GM21529 (cell line): ENCODE data around the gene LCN10.
"Not testable (repeated sequence)": the region's sequence is repeated elsewhere in the genome, so short reads cannot be mapped to it uniquely, and the experiment has no call there.

Source experiments
- ATAC-seq: cut with Tn5 transposase; IDR thresholded peaks from one replicate; pipeline ENCODE4 v1.9.1; 2021; ENCODE audit not compliant: unreplicated experiment

Gene LCN10

DNA sequence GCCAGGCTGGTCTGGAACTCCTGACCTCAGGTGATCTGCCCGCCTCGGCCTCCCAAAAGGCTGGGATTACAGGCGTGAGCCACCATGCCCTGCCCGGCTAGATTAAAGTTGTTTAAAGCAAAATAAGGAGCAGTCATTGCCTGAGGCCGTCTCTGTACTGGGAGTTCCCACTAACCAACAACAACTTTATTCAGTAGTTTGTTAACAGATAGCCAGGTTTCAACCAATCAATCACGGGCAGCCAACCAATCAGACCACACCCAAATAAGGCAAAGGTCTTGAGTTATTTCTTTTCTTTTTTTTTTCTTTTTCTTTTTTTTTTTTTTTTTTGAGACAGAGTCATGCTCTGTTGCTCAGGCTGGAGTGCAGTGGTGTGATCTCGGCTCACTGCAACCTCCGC, 38.0 kb downstream of the LCN10 start:
- not testable (repeated sequence) for ATAC-seq

DNA sequence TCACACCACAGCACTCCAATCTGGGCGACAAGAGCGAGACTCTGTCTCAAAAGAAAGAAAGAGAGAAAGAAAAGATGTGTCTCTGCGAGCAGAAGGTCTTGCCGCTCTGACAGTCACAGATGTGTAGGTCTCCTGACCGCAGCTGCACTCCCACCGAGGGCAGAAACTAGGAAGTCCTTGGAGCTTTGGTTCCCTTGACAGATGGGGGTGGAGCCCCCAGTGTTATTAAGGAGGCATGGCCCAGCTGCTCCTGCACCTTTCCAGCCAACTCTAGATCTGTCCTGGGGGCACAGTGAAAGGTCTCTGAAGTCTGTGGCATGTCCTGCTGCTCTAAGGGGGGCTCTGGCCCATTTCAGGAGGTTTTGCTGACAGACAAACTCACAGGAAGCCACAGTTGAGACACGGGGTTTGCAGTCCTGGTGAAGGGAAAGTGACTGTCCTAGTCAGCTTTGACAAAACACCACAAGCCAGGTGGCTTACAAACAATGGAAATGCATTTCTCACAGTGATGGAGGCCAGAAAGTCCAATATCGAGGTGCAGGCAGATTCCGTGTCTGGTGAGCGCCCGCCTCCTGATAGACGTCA, 39.4 kb downstream of the LCN10 start:
- ATAC-seq = no peak

DNA sequence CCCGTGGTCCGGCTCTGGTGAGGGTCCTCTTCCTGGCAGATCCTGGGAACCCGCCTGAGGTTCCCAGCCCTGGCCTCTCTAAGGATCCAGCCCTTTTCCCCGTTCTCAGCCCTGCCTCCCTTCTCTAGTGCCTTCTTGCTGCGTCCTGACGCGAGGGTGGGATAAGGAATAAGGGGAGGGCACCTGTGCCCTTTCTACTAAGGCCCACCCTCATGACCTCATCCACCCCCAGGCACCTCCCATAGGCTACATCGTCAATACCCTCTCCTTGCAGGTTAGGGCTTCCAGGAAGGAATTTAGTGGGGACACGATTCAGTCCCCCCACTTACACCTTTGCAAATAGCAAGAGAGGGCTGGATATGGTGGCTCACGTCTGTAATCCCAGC, 41.1 kb downstream of the LCN10 start:
- no peak for ATAC-seq

DNA sequence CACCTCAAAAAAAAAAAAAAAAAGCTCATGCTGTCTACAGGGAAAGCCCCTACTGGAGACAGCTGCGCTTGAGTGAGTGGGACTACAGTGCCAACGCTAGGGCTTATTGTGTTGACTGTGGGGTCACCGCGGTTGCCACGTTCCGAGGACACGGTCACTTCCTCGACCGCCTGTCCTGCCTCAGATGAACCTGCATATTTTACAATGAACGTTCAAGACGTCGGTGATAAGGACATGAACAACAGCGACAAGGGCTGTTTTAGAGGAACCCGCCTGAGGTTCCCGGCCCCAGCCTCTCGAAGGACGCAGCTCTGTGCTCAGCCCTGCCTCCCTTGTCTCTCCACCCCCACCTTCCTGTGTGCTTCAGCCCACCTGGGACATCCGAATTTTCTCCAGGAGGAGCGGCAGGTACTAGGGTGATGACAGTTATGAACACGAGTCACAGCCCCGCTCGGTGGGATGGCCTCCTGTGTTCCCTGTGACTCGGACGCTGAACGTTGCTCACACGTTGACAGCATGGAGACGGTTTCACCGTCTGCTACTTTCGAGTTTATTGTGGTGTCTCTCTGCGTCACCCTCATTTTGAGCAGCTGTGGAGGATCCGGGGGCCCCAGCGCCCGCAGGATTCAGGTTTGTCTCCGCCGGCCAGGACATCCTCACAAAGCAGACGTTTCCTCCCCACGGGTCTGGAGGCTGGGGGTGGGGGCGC, 41.6 kb downstream of the LCN10 start:
- ATAC-seq = peak; percentile 73

DNA sequence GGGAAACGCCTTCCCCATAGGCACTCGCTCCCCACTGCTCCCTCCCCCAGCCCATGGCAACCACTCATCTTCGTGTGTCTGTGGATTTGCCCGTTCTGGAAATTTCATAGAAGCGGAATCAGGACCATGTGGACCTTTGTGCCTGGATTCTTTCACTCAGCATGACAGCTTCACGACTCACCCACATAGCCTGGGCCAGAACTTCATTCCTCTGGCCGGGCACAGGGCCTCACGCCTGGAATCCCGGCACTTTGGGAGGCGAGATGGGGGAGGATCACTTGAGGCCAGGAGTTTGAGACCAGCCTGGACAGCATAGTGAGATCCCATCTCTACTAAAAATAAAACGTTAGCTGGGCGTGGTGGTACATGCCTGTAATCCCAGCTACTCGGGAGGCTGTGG, 42.4 kb downstream of the LCN10 start:
- no peak for ATAC-seq

DNA sequence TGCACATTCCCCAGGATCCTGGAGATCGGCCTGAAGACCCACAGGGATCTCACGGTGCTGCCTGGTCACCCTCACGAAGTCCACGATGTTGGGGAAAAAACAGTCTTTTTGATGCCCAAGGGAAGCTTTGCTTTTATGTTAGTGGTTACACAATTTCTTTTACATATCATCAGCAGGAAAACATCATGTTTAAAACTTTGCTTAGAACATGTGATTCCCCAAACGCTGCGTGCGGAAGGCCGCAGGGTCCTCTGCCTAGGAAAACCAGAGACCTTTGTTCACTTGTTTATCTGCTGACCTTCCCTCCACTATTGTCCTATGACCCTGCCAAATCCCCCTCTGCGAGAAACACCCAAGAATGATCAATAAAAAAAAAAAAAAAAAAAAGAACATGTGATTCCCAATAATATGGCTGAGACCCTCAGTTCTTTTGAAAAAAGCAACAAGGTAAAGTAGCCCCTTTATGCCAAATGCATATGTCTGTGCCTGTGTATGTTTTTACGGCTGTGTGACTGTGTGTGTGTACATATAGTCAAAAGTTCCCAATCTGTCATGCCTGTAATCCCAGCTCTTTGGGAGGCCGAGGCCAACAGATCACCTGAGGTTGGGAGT, 44.0 kb downstream of the LCN10 start:
- ATAC-seq = no peak

DNA sequence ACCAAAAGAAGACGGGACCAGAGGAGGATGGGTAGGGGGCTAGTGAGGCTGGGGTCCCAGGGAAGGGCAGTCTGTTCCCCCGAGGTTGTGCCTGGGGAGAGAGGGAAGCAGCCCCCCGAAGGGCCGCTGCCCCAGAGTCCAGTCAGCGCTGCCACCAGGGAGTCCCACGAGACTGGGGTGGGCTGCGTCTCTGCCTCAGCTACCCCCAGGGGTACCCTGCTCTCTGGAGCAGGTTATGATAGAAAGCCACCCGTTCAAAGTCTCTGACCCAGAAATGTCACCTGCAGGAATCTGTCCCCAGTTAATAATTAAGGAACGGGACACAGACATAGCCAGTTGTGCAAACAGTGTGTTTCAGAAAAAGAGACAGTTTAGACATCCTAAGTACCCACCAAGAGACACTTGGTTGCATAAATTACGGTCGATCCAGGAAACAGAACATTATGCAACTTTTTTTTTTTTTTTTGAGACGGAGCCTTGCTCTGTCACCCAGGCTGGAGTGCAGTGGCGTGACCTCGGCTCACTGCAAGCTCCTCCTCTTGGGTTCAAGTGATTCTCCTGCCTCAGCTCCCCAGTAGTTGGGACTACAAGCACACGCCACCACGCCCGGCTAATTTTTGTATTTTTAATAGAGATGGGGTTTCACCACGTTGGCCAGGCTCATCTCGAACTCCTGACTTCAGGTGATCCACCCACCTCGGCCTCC, 44.8 kb downstream of the LCN10 start:
- no peak for ATAC-seq

DNA sequence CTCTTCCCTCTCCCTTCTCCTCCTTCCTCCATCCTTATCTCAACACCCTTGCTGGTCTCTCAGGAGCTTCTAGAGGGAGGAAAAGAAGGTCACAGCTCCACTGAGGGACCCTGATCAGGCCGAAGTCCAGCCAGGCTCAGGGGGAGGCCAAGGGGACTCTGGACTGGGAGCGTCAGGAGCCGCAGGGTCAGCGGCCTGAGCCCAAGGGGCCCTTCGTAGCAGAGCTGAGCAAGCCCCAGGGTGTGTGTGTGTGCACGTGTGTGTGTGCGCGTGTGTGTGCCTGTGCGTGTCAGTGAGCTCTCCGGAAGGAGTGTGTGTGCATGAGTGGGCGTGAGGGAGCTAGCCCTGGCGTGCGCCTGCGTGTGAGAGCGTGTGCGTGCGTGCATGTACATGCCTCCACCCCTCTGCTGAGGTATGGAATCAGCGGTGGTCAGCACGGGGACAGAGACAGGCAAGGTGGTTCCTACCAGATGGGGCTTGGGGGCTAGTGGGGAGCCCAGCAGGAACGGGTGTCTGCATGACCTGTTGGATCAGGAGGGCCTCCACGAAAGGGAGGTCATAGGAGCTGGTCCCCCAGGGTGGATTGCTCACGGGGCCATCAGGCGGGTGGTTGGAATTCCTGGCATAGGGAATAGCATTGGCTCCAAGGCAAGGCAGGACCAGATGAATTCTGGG, 45.5 kb downstream of the LCN10 start:
- ATAC-seq = no peak

DNA sequence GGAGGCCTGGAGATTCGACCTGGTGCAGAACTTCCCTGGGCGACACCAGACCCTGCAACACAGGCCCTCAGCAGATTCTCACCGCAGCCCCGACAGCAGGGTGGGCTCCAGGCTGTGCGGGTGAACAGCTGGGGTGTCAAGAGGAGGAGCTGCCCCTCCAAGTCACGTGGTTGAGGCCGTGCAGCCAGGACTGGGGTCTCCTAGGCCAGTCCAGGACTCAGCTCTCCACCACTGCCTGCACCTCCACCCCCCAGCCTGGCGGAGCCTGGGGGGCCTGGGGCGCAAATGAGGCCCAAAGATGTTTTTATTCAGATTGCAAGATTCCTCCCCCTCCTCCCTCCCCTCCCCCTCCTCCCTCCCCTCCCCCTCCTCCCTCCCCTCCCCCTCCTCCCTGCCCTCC, 46.2 kb downstream of the LCN10 start:
- no peak for ATAC-seq

DNA sequence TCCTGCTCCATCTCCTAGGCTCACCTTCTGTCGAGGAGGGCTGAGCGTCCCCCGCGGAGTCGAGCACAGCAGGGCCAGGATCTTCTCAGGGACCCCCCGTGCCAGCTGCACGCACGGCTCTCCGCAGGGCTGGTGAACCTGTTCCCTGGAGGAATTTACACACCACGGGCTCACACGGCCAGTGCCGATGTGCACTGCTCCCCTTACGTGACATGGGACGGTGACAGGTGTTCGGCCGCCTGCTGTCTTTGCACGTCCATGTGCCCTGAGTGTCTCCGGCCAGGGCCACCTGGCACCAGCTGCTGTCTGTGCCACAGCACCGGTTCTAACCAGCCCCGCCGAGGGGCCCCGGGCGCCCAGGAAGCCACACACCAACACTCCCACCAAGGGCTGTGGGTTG, 46.8 kb downstream of the LCN10 start:
- no peak for ATAC-seq

DNA sequence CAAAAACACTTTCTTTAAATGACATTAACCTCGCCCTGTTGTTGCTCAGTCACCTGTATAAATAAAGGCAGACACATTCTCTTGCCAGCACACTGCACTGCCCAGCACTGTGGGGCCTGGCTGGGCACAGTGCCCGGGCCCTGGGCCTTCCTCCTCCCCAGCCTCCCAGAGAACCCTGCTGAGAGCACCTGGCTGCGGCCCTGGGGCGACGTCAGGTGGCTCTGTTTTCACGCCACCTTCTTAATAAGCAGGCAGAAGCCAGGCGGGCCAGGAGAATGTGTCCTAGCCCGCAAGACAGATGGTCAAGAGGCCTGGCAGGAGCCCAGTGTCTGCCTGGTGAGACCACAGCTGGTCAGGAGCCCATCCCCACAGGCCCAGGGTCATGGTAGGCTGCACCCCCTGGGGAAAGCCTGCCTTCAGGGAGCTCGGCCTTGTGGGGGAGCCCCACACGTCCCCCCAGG, 47.3 kb downstream of the LCN10 start:
- no peak for ATAC-seq

DNA sequence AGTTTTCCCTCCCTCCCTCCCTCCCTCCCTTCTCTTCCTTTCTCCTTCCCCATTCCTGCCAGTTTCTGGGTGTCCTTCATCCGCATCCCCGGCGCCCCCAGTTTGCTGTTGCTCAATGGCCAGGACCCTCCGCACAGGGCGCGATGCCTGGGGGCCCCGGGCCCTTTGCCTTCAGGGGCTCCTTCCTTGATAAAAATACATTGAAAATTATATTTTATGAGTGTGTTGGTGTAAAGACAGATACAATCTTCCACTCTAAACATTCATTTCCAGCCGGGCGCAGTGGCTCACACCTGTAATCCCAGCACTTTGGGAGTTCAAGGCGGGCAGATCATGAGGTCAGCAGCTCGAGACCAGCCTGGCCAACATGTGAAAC, 47.9 kb downstream of the LCN10 start:
- ATAC-seq = no peak

DNA sequence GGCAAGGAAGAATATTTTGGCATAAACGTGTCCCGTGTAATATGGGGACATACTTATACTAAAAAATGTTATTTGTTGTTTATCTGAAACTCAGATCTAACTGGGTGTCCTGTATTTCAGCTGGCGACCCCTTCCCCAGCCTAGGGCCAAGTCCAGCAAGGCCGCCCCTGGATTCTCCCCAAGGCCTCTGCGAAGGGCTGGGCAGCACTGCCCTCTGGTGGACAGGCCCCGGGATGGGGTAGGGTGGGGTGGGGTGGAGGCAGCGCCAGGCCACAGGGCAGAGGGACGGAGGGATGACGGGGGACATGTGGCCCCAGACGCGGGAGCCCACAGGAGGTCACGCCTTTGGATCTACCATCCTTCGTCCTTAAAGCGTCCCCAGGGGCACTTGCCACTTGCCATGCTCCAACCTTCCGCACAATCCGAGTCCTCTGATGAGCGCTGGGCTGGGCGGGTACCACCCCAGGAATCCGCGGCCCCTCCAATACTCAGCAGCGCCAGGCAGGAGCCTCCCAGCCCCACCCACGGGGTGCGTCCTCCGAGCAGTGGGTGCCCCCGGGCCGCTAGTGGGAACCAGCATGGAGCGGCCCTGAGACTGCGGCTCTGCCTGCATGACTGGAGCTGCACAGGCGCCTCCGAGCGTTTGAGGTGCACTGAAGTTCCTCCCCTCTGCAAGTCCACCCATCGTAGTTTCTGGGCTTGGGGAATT, 48.4 kb downstream of the LCN10 start:
- no peak for ATAC-seq

DNA sequence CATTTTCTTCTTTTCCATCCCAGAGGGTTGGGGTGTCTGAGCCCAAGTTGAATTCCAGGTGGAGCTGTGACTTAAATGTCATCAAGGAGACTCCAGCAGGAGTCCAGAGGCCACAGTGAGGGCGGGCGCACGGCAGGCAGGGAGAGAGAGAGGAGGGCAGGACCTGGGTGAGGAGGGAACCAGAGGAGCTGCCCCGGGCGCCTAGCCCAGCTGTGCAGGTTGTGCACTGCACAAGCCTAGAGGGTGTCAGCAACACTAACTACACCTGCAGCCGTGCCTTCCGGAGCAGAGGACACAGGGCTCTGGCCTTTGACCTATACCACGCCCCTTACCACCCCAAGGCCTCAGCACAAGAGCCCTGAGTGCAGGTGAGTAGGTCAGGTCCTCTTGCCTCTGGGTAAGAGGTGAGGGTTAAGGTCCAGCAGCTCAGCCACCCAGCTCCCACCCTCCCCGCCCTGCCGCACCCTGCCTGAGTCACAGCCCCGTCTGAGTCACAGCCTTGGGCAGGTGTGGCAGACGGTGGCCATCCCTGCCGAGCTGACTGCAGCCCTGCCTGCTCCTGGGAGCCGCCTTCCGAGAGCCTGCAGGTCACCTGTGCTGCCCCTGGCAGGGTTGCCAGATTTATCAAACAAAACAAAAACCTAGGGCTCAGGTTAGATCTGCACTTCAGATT, 49.1 kb downstream of the LCN10 start:
- no peak for ATAC-seq

DNA sequence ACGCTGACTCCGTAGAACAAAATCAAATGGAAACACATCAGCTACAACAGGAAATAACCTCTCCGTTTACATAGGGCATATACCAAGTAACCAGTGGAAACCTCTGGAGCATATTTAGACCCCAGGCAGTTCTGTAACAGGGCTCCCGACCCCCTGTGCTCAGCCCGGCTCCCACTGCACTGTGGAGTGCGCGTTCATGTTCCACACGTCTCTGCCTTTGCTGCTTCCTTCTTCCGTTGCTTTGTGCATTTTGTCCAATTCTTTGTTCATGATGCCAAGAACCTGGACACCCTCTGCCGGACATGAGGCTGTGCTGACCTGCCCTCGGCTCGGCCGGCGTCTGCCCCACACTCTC, 49.6 kb downstream of the LCN10 start:
- no peak for ATAC-seq

DNA sequence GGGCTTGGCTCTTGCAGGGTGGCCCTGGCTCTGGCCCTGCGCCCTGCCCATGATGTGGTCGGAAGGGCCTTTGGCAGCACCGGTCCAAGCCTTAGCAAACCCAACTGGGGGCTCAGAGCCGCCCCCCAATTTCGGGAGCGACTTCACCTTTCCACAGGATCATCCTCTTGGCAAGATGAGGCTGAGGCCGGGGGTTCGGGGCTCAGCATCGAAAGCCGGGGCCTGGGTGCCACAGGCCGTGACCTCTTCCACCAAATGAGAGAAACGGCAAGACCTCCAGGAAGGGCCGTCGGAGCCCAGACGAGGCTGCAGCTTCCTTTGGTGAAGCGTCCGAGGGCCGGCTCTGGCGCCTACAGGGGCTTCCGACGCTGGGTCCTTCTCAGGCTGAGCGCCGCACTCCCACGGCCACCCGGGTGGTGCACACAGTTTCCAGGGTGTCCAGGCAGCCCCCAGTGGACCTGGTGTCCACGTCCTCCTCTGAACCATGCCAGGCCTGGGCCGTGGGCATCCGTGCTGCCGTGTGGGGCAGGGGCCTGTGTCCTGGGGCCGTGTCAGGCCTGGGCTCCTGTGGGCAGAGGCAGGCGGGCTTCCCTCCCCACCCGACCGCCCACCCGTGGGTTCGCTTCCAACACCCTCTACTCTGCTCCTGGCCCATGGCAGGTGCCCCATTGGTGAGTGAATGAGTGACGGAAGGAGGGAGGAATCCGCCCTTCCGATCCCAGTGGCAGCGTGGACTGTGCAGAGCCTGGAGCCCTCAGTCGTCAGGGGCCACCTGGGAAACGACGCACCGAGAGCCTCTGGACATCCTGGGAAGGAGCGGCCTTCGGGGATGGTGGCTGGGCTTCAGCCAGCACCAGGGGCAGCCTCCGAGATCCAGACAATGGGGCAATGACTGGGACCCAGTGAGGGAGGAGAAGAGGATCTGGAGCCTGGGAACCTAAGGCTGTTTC, 50.3 kb downstream of the LCN10 start:
- no peak for ATAC-seq

DNA sequence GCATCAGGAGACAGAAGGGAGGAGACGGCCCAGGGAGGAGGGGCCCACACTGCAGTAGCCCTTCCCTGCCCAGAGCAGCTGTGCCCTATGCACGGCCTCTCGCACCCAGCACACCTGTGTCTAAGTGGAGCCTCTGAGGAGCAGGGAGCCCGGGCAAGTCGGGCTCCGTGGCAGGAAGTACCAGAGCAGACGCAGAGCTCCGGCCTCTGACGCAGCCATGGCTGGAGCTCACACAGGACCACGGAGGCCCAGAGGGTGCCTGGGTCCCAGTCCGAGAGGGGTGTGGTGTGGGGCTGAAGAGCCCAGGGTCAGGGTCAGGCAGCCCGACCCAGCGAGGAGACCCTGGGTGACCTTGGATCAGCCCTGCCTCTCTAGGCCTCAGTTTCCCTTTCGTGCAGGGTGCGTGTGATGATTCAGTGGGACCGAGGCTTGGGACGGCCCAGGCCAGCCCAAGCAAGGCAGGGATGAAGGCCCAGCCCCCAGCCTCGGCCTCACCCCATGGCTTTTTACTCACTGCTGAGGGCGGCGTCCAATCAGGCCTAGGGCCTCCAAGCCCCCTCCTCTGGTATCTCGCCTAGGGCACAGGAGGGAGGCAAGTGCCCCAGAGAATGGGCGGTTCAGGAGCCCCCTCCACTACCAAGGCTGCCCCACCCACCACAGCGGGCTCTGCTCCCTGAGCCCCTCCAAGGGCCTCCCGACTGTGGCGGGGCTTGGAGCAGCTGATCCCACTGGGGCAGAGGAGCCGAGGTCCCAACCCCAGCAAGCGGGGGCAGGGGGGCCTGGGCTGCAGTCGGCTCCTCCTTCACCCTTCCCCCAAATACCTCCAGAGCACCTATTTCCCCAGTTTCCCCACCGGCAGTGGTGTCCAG, 51.2 kb downstream of the LCN10 start:
- ATAC-seq = no peak

DNA sequence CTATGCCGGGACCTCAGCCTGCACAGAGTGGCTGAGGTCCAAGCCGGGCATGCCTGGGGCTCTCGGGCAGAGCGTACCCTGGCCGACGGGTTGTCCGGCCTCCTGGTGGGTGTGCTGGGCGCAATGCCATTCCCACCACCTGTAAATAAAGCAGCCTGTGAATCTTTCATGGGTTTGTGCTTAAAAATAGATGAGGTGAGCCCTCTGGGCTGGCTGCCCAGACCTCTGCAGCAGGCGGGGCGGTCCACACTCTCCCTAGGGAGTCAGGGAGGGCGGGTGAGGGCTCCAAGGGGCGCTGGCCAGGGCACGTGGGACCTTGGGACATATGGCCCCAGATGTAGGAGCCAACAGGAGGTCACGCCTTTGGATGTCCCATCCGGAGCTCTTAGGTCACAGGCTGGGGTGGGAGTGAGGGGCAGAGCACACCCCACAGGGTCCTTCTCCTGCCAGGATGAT, 51.9 kb downstream of the LCN10 start:
- no peak for ATAC-seq
